ENCODE results near the gene CYB561.
"Not testable (repeated sequence)": the region's sequence is repeated elsewhere in the genome, so short reads cannot be mapped to it uniquely, and the experiment has no call there.

The CYB561 gene

DNA sequence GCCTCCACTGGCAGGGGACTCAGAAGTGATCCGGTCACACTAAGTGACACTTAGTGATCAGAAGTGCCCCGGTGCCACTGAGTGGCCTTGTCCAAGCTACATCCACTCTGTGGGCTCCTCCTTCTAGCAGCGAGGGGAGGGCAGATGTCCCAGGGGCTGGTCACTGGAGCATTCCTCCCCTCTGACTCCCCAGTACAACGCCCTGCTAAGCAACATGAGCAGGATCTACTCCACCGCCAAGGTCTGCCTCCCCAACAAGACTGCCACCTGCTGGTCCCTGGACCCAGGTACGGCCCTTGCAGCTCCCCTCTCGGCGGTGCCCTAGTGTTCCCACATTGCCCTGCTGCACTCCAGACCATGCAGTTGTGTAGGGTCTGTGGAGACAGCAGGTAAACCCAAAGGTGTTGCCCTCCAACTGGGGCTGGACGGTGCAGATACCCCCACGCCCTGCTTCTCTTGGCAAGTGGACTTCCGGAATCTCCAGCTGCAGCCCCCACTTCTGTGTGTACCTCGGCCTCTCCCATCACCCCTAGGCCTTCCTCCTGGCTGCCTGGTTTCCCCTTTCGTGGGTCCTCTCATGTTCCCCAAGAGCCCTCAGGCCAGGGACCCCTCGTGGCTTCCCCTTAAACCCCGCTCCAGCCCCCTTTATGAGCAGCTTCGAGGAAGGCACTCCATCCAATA, 32.8 kb upstream of the CYB561 start:
- DNase-seq, result peak; percentile 7

DNA sequence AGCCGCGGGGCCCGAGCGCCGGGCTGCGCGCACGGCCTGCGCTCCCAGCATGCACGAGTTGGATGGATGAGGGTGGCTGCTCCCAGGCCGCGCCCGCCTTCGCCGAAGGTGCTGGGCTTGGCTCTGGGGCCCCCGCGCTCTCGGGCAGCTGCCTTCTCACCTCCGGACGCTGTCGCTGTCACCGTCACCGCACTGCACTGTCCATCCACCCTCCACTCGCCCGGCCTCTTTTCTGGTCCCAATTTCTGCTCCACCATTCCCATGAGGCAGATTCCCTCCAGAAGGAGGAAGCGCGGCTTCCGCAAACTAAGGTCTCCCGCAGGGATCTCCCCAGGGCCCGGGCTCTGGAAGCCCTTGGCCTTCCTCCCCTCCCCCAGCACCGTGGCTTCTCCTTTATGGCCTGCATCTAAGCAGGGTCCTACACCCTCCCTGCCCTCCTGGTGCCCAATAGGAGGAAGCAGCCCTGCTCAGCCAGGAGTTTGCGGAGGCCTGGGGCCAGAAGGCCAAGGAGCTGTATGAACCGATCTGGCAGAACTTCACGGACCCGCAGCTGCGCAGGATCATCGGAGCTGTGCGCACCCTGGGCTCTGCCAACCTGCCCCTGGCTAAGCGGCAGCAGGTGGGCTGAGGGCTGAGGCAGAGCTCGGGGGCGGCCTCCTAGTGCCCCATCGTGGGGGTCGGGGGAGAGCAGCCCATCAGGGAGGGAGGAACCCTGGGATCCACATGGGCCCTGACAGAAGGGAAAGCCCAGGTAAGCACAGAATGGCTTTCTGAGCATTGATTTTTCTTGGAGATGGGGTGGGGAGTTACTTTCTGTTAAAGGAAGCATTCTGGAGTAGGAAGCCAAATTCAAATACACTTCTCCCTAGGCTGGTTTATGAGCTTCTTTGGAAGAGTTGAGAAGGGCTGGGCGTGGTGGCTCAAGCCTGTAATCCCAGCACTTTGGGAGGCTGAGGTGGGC, 31.7 kb upstream of the CYB561 start:
- DNase-seq, result no peak

DNA sequence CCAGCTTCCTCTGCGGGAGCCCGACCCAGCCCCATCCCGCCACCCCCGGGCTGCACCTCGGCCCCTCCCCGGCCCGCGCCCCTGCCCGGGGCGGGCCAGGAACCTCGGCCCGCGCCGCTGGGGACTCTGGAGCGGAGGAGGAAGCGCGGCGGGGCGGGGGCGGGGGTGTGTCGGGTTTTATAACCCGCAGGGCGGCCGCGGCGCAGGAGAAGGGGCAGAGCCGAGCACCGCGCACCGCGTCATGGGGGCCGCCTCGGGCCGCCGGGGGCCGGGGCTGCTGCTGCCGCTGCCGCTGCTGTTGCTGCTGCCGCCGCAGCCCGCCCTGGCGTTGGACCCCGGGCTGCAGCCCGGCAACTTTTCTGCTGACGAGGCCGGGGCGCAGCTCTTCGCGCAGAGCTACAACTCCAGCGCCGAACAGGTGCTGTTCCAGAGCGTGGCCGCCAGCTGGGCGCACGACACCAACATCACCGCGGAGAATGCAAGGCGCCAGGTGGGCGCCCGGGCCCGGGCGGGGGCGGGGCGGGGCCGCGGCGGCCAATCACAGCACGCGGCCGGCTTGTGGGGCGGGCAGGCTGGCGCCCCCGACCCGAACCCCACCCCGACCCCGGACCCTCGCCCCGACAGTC, 30.9 kb upstream of the CYB561 start, which contains the start of gene ACE:
ACE (plus strand) TSS at position 208 of the 626 bp plus-strand sequence; CDS start at position 242, 34 bp downstream.
- DNase-seq, result peak; percentile 74

DNA sequence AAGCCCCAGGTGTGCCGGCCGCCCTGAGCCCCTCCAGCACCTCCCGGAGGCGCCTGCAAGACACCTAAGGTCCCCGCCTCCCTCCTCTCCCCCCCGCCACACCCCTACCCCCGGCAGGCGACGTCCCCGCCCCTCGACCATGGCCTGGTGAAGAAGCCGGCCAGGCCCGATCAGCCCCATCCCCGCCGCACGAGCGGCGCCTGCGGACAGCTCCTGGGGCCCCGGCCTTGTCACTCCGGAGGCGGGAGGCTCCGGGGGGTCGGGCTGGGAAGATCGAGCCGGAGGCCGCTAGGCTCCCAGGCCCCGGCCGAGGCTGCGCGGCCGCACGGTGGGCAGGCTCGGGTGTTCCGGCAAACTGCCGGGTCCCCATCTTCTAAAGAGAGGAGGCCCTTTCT, 30.4 kb upstream of the CYB561 start:
- peak; percentile 45 for DNase-seq

DNA sequence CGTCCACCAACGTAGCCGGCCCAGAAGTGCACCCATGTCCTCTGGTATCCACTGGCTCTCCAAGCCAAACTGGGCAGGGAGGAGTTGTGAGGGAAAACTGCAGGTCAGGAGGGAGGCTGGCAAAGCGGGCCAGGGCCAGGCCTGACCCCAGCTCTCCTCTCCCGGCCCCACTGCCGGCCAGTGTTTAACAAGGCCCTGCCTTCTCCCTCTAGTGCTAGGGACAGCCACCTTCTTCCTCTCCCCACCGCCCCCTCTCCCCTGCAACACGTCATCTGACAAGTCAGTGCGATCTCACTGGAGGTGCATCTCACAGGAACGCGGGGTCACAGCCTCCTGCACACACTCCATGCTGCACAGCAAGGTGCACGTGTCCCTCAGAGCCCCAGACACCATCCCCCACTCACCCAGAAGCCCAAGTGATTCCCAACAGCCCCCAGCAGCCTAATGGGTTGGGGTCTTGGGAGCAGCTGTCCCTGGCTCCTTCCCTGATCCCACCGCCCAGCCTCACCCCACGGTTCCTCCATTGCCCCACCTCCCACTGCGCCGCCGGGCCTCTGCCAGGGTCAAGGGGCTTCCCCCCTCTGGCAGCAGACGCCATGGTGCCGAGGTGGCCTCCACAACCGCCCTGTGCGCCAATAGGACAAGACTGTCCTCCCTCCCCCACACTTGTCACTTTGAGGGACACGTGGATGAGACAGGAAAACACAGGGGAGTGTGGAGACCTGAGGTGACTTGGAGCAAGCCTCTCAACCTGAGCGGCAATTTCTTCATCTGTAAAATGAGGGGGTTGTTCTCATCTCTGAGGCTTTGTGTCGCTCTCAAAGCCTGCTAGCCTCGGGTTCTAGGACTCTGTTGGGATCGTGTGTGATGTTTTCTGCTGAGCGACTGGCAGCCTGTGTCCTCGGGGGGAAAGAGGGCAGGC, 29.6 kb upstream of the CYB561 start:
- DNase-seq, result no peak

DNA sequence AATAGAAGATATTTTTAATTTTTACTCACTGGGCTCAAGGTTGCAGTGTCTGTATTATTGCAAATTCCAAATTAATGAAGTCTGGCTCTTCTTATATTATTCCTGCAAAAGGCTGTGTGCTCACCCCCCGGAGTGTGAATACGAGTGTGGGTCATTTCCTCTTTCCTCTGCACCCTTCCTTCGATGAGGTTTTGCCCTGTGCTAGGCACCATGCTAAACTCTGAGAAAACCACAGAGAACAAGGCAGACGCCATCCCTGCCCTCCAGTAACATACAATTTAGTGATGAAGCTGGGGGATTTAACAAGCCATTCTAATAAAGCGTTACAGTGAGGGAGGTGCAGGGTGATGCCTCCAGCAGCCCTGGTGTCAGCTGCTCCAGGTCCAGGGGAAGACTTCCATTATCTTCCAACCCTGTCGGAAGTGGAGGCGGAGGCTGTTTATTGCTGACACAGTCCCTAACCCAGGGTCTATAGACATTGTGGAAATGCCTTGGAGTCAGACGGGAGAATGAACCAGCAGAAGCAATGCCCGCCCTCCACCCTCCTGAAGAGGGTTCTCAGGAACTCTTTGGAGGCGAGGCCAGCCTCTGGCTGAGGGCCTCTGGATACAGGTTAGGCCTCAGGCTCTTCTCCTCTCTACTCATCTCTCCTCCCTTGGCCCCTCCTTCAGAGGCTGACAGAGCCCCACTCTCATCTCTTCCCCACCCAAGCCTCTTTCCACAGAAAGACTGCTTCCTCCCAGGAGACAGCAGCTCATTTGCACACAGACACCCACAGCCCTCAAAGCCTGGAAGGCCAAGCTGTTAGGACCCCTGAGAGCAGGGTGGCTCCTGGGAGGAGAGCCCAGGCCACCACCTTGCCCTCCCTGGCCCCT, 28.7 kb upstream of the CYB561 start:
- DNase-seq, result no peak

DNA sequence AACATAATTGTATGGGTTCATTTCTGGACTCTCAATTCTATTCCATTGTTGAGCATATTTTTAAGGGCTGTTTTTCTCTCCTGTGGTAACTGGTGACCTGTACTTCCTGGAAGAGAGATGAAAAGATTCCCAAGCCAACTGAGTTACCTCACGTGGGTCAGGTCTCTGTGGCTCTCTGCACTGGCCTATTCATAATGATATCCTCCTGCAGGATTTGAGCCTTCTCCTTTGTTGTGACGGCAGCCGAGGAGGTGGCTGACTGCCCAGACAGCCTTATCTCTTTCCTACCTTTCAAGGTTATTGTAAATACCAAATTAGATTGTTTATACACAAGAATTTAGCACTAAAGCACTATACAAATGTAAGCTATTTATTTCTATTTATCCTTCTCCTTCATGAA, 28.1 kb upstream of the CYB561 start:
- no peak for DNase-seq

DNA sequence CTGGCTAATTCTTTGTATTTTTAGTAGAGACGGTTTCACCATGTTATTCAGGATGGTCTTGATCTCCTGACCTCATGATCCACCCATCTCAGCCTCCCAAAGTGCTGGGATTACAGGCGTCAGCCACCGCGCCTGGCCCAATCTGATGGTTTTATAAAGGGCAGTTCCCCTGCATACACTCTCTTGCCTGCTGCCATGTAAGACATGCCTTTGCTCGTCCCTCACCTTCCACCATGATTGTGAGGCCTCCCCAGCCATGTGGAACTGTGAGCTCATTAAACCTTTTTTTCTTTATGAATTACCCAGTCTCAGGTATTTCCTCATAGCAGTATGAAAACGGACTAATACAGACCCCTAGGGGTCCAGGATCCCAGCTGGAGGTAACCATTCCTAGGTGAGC, 22.0 kb upstream of the CYB561 start:
- DNase-seq, result not testable (repeated sequence)

DNA sequence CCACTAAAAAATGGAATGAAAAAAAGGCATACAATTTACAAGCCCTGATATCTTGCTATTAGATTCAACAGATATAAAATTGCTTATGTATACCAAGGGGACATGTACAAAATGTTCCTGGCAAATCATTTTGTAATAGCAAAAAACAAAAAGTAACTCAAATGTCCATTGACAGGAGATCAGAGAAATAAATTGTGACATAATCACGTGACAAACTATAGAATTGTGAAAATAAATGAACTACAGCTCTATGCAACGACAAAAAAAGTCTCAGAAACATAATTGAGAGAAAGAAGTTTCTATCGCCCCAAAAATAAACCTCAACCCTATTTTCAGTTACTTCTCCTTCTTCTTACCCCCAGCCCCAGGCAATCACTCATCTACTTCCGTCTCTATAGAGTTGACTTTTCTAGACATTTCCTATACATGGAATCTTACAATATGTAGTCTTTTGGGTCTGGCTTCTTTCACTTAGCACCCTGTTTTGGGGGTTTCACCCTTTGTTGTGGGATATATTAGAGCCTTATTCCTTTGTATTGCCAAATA, 18.7 kb upstream of the CYB561 start:
- no peak for DNase-seq

DNA sequence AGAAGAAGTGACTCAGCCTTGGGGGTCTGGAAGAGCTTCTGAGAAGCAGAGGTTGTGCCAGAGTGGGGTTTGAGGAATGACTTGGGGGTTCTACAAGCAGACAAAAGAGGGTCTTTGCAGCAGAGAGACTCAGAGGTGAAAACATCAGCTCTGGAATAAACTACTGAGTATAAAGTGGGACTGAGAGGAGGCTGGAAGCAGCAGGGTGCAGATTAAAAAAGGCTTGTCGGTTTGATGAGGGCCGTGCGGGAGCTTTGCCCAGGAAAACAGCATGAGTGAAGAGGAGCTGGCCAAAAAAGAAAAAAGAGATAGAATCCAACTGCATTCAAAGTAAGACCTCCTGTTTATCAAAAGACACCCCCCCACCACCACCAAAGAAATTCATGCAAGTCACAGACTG, 17.7 kb upstream of the CYB561 start:
- DNase-seq, result no peak

DNA sequence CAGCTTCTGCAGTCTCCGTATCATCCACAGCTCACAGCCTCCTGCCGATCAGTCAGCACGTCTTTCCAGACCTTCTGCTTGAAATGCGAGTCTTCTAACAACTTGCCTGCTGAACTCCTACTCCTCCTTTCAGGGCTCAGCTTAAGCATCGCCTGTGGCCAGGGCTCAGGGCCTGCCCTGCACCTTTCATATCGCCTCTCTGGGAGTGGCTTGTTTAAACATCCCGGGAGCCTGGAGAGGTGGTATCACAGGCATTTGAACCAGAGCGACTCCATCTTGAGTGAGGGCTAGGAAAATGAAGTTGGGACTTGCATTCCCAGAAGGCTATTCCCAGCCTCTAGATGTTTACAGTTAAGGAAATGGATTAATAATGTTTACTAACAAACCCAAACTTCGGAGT, 13.9 kb upstream of the CYB561 start:
- no peak for DNase-seq

DNA sequence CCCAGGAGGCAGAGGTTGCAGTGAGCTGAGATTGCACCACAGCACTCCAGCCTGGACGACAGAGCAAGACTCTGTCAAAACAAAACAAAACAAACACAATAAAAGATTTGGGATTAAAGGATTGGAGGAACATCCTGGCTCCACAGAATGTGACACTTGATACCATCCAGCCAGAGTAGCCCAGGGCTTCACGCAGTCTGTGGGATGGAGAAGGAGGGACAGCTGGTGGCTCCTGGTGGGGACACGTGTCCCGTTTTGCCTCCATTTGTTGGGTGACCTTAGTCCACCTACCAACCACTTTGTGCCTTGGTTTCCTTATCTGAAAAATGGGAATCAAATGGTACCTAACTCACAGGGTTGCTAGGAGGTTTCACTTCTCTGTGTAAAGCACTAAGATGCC, 12.4 kb upstream of the CYB561 start:
- no peak for DNase-seq

DNA sequence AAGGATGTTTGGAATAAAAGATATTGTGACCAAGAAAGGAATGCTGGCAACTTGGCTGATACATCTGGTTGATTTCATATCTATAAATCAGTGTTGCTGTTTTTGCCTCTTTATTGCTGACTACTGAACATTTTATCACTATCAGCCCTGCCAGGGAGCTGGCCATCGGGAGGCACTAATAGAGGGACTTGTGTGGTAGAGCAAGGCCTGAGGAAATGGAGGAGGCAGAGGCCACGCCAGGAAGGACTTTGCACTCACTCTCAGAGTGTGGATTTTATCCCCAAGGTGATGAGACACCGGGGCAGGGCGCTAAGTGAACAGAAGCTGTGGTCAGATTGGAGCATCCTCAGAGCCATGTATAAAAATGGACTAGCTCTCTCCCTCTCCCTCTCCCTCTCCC, 9.3 kb upstream of the CYB561 start:
- DNase-seq, result no peak

DNA sequence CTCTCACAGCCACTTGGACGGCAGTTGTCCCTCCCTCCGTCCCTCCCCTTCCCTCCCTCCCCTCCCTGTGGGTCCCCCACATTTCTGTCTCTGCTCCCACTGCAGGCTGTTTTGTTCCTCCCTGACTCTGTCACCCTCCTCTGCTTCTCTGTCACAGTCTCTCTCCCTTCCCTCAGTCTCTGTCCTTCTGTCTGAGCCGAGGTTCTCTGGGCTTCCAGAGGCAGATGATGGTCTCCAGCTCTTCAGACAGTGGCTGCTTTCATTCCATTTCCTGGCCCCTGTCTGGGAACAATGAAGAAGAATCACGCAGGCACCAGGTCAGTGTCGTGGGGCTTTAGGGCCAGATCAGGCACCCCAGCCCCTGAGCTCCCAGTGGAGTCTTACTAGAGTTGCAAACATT, 8.8 kb upstream of the CYB561 start:
- DNase-seq, result no peak

DNA sequence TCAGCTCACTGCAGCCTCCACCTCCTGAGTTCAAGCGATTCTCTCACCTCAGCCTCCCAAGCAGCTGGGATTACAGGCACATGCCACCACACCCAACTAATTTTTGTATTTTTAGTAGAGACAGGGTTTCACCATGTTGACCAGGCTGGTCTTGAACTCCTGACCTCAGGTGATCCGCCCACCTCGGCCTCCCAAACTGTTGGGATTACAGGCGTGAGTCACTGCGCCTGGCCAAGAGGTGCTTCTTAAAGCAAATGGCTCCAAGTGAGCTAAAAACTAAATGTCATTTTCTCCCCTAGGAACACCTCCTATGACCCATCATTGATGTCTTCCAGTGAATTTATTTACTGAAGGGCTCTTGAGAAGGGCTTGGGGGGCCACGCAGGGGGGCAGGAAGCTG, 8.3 kb upstream of the CYB561 start:
- DNase-seq, result not testable (repeated sequence)

DNA sequence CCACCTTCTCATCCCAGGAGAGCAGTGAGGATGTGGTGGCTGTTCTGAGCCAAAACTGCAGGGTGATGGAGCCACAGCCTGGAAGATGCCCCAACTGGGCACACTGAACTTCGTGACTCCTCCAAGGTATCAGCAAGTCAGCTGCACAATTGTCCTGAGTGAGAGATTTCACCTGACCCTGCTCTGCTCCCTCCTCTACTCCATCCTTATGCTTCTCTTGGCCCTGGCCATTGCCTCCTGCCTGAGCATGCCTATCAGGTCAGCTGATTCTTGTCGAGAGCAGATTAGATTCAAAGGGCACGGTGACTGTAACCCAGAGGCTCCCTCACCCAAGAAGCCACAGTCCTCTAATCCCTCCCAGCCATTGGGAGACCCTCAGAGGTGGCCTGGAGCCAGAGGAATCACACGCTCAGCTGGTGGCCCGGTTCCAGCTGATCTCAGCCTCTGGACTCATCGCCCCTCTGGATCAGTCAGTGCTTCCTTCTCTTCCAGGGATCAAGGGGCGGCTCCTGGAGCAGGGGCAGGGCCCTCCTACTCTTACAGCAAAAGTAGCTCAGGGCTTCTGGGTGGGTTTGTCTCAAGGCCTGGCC, 7.0 kb upstream of the CYB561 start:
- no peak for DNase-seq

DNA sequence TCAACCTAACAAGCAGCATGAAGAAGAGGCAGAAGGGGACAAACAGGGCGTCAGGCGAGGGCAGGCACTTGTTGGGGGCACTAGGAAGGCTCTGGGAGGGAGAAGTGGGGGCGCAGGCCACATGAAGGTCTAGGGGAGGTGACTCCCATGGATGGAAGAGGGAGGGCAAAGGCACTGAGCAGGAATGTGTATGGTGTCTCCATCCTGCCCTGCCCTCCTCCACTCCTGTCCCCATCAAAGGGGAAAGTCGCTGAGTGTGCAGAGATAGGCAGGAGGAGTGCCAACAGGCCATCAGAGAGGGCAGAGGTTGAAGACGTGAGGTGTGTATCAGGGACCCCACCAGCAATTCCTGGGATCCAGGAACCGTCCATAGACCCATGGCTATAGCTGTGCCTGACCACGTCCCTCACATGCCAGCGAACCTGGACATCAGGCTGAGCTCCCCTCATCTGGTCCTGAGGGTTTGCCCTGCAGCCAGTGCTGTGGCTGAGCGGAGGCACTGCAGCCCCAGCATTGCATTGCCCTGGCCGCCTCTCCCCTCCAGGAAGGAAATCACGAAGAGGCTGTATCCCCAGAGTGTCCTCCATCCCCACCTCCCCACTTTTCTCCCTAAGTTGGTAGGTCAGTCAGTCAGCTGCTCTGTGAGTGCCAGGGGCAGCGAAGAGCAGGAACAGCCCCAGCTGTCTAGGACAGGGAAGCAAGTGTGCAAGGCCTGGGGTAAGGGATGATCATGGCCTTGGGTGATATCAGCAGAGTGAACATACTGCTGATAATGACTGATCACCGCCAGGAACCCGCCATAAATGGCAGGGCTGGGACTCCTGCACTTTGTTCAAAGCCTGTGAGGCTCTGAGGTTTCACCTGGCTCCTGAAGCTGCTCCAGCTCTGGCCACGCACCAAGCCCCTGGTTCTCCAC, 6.2 kb upstream of the CYB561 start:
- no peak for DNase-seq

DNA sequence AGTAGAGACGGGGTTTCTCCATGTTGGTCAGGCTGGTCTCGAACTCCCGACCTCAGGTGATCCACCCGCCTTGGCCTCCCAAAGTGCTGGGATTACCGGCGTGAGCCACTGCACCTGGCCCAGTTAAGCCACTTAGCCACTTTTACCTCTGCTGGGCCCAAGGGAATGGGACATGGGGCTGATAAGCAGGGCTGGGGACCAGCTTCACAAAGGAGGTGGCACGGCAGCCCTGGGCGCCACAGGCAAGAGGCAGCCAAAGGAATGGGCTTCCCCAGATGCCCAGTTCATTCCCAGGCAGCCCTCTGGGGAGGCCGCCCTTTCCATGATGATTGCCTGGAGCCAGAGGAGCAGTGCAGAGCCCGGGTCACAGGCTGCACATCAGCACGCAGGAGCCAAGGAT, 5.0 kb upstream of the CYB561 start:
- DNase-seq, result no peak

DNA sequence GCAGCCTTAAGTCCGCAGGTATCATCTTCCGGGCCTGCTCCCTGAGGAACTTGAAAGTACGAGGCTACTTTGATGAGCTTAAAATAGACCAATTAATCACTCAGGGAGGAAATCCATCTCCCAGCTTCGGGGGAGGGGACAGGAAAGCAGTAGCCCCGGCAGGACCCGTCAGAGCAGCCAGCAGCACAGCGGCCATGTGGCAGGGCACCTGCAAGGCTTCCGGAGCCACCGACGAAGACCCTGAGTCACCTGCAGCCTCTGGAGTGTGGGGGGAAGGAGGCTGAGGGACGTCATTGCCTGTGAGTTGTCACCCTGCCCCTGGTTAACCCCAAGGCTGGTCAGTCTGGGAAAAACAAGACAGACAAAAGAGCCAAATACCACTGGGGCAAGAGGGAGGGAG, 4.4 kb upstream of the CYB561 start:
- DNase-seq, result no peak

DNA sequence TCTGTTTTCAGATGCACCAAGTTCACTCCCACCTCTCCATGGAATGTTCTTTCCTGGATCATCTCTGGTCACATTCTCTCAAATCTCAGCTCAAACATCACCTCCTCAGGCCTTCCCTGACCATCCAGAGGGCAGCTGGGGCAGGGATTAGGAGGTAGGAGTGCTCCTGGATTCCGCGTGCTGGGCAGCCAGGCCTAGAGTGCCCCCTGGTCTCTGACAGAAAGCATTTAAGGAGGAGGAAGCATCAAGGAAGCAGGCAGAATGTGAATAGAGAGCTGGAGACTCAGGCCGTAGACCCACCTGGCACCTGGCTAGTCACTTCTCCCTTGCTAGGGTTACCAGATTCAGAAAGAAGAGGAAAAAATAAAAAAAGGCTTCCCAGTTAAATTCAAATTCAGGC, 2.5 kb upstream of the CYB561 start:
- DNase-seq, result no peak
